ENCODE data around the gene PRKAG1. TPM values are rescaled to one million over a fixed set of nuclear protein-coding genes. Genes with fewer than 3 reads are reported as not detected.

PRKAG1 gene
- polyA plus RNA-seq, 3 donors = 35.9 to 58.9 (median 50.1) TPM

DNA sequence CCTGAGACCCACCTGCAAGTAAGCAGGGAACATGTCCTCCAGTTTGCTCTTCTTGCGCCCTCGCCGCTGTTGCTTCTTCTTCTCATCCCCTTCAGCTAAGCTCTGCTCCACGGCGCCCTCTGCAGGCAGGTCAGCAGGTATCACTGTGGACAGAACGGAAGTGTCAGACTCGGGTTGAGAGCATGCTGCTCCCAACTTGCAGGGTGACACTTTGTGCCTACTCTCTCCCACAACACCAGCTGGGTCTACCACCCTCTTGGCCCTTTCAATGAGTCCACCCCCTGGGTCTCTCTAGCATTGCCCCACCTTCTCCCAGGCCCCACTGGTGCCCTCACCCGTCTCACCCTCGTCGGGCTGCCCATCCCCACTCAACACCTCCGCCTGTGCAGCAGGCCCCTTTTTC lies 25.3 kb upstream of the PRKAG1 start:
- H3K9me3 ChIP-seq (replicated peaks in 1 of 2; ENCODE audit: control insufficient read depth in 1 of 2, insufficient read depth in 1 of 2, low read length in 2 of 2) = no peaks in the 10 kb centered on the region
- no peaks in the 10 kb centered on the region for H3K4me1 Mint-ChIP-seq
- intact Hi-C loops (cut with micrococcal nuclease) = loop anchor here in 1 of 2 donors (10.0 kb wide), 1 partner anchor 49 kb away; the partner anchor contains the start of gene DDN
- peak; percentile 48 to 61 (median 49) for DNase-seq
- H3K9ac ChIP-seq (ENCODE audit: insufficient read depth, low read length, poor library complexity, severe bottlenecking) = no peak overlapping the region
- H3K27me3 Mint-ChIP-seq (ENCODE audit: low read depth in 3 of 3) = no peaks in the 10 kb centered on the region
- H3K27ac Mint-ChIP-seq = peak overlapping the region in 3 of 7 donors; percentile 43 to 50 (median 43)
- H3K4me3 ChIP-seq (replicated peaks in 1 of 3; ENCODE audit: low read depth in 2 of 3, low read length in 3 of 3) = no peak overlapping the region
- H3K4me3 Mint-ChIP-seq = no peak overlapping the region
- WGBS (ENCODE audit: insufficient coverage) = 47% methylated on average over 7 of the region's 11 CpGs
- no peak overlapping the region for H3K4me2 ChIP-seq (replicated peaks; ENCODE audit: extremely low read depth, low read length, poor library complexity, severe bottlenecking)
- no peaks in the 10 kb centered on the region for H3K4me1 ChIP-seq (ENCODE audit: control insufficient read depth in 1 of 2, insufficient read depth in 2 of 2, low read length in 2 of 2)
- H2AFZ ChIP-seq (ENCODE audit: insufficient read depth, low read depth, low read length, poor library complexity, severe bottlenecking) = no peak overlapping the region
- no peaks in the 10 kb centered on the region for H3K27me3 ChIP-seq (ENCODE audit: control insufficient read depth in 2 of 2, insufficient read depth in 2 of 2, low read length in 2 of 2)
- H3K27ac ChIP-seq (ENCODE audit: low read depth in 1 of 2, low read length in 2 of 2) = no peak overlapping the region
- H3K79me2 ChIP-seq (ENCODE audit: insufficient read depth, low read length) = peaks cover 6% of the 10 kb centered on the region
- peaks cover 97% of the 10 kb centered on the region for H4K20me1 ChIP-seq (ENCODE audit: insufficient read depth, low read length)
- TF ChIP-seq, protein P1, sequence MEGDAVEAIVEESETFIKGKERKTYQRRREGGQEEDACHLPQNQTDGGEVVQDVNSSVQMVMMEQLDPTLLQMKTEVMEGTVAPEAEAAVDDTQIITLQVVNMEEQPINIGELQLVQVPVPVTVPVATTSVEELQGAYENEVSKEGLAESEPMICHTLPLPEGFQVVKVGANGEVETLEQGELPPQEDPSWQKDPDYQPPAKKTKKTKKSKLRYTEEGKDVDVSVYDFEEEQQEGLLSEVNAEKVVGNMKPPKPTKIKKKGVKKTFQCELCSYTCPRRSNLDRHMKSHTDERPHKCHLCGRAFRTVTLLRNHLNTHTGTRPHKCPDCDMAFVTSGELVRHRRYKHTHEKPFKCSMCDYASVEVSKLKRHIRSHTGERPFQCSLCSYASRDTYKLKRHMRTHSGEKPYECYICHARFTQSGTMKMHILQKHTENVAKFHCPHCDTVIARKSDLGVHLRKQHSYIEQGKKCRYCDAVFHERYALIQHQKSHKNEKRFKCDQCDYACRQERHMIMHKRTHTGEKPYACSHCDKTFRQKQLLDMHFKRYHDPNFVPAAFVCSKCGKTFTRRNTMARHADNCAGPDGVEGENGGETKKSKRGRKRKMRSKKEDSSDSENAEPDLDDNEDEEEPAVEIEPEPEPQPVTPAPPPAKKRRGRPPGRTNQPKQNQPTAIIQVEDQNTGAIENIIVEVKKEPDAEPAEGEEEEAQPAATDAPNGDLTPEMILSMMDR (IDR thresholded peaks at IDR 0.05) = peak; percentile 79
- peaks cover 92 to 100% of the 10 kb centered on the region in 2 donors for H3K36me3 Mint-ChIP-seq
- H3K36me3 ChIP-seq (replicated peaks in 1 of 2; ENCODE audit: control insufficient read depth in 1 of 2, insufficient read depth in 2 of 2, low read length in 2 of 2) = peaks cover 100% of the 10 kb centered on the region in 2 donors
- H3K9me3 Mint-ChIP-seq = no peaks in the 10 kb centered on the region

DNA sequence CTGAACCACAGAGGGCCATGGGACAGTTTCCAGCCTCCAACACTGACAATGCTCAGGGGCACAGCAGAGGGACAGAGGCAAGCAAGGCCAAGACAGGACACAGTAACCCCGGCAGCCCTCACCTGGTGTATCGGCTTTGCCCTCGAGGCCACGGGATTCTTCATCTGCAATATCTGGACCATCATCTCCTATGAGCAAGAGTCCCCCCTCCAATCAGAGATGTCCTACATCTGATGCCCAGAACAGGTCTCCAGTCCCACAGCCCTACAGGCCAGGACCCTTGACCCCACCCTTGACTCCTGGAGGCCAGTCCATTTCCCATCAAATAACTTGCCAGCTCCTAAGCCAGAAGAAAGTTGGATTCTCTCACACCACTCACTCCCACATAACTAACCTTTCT lies 24.7 kb upstream of the PRKAG1 start:
- Mint-ChIP-seq H3K27ac (peak overlapping the region in 3 of 7 donors; percentile 6 to 66 (median 26)), H3K9me3 (no peaks in the 10 kb centered on the region), H3K4me3 (no peak overlapping the region), H3K27me3 (ENCODE audit: low read depth in 3 of 3) (no peaks in the 10 kb centered on the region), H3K4me1 (no peaks in the 10 kb centered on the region), H3K36me3 (peaks cover 92 to 100% of the 10 kb centered on the region in 2 donors)
- Histone ChIP-seq H3K27me3 (ENCODE audit: control insufficient read depth in 2 of 2, insufficient read depth in 2 of 2, low read length in 2 of 2) (no peaks in the 10 kb centered on the region), H3K79me2 (ENCODE audit: insufficient read depth, low read length) (peaks cover 5% of the 10 kb centered on the region), H4K20me1 (ENCODE audit: insufficient read depth, low read length) (peaks cover 97% of the 10 kb centered on the region), H3K27ac (ENCODE audit: low read depth in 1 of 2, low read length in 2 of 2) (no peak overlapping the region), H3K4me3 (replicated peaks in 1 of 3; ENCODE audit: low read depth in 2 of 3, low read length in 3 of 3) (no peak overlapping the region), H3K4me2 (replicated peaks; ENCODE audit: extremely low read depth, low read length, poor library complexity, severe bottlenecking) (no peak overlapping the region), H2AFZ (ENCODE audit: insufficient read depth, low read depth, low read length, poor library complexity, severe bottlenecking) (no peak overlapping the region), H3K9ac (ENCODE audit: insufficient read depth, low read length, poor library complexity, severe bottlenecking) (no peak overlapping the region), H3K36me3 (replicated peaks in 1 of 2; ENCODE audit: control insufficient read depth in 1 of 2, insufficient read depth in 2 of 2, low read length in 2 of 2) (peaks cover 100% of the 10 kb centered on the region in 2 donors), H3K9me3 (replicated peaks in 1 of 2; ENCODE audit: control insufficient read depth in 1 of 2, insufficient read depth in 1 of 2, low read length in 2 of 2) (no peaks in the 10 kb centered on the region), H3K4me1 (ENCODE audit: control insufficient read depth in 1 of 2, insufficient read depth in 2 of 2, low read length in 2 of 2) (no peaks in the 10 kb centered on the region)
- DNase-seq = no peak
- intact Hi-C loops (cut with micrococcal nuclease) = loop anchor here in 1 of 2 donors (10.0 kb wide), 1 partner anchor 48 kb away; the partner anchor contains the start of gene DDN
- 97% methylated on average over 4 of the region's 4 CpGs for WGBS (ENCODE audit: insufficient coverage)
- TF ChIP-seq, protein P1 (IDR thresholded peaks at IDR 0.05) = no peak
